HepG2 (cell line): ENCODE measurements around the gene SPTSSA. TPM values are rescaled to one million over a fixed set of nuclear protein-coding genes. Genes with fewer than 3 reads are reported as not detected.
A peak's percentile ranks its signal among the peaks of the same experiment; 100 is the strongest.

ENCODE experiments used
- ARID2 ChIP-seq: sonication (generic); formaldehyde crosslinking; IDR thresholded peaks from 2 replicates; pipeline ENCODE4 v1.8.1; 2022; ENCODE audit warnings: mild to moderate bottlenecking, missing genetic modification reagents, borderline replicate concordance
- CCDC6 ChIP-seq: sonication (generic); formaldehyde crosslinking; IDR thresholded peaks from 2 replicates; pipeline ENCODE4 v1.8.1; 2022; ENCODE audit warnings: mild to moderate bottlenecking, missing genetic modification reagents, moderate library complexity
- MIER3 ChIP-seq: IDR thresholded peaks from 2 replicates; pipeline ENCODE4 v1.6.1; 2016; ENCODE audit warnings: missing compliant biosample characterization, borderline replicate concordance
- NFYC ChIP-seq: IDR thresholded peaks from 2 replicates; pipeline ENCODE4 v1.6.1; 2016; ENCODE audit warnings: missing genetic modification reagents, missing compliant biosample characterization
- POLR2A ChIP-seq, 2 experiments: IDR thresholded peaks; 2 replicates each; pipeline ENCODE4 v1.6.1; 2011; ENCODE audit warnings: low read depth in 2 of 2, low read length in 2 of 2, mild to moderate bottlenecking in 1 of 2, moderate library complexity in 1 of 2; ENCODE audit not compliant: insufficient read depth in 1 of 2
- RFX5 ChIP-seq: IDR thresholded peaks from 2 replicates; pipeline ENCODE4 v1.6.1; 2011; ENCODE audit warnings: low read depth, low read length, improper control_type of control experiment
- SMC3 ChIP-seq: IDR thresholded peaks from 2 replicates; pipeline ENCODE4 v1.6.1; 2011; ENCODE audit warnings: low read length, improper control_type of control experiment
- SNAPC2 ChIP-seq: sonication (generic); formaldehyde crosslinking; IDR thresholded peaks from 2 replicates; pipeline ENCODE4 v1.8.1; 2022; ENCODE audit warnings: mild to moderate bottlenecking, missing genetic modification reagents
- TEAD3 ChIP-seq: optimal IDR thresholded peaks from 2 replicates; pipeline ENCODE3; 2016; ENCODE audit warnings: borderline replicate concordance
- THYN1 ChIP-seq: sonication (generic); formaldehyde crosslinking; IDR thresholded peaks from 2 replicates; pipeline ENCODE4 v1.8.1; 2023; ENCODE audit warnings: low read depth, mild to moderate bottlenecking, moderate library complexity, missing genetic modification reagents, borderline replicate concordance
- ZBTB42 ChIP-seq: sonication (generic); formaldehyde crosslinking; IDR thresholded peaks from 2 replicates; pipeline ENCODE4 v1.5.0; 2020; ENCODE audit warnings: mild to moderate bottlenecking, missing genetic modification reagents
- ZFP62 ChIP-seq: sonication (generic); formaldehyde crosslinking; IDR thresholded peaks from 2 replicates; pipeline ENCODE4 v1.4.0; 2020; ENCODE audit warnings: missing genetic modification reagents
- ZNF124 ChIP-seq: sonication (generic); formaldehyde crosslinking; IDR thresholded peaks from 2 replicates; pipeline ENCODE4 v1.4.0; 2020; ENCODE audit warnings: missing genetic modification reagents
- ZNF136 ChIP-seq: sonication (generic); formaldehyde crosslinking; IDR thresholded peaks from 2 replicates; pipeline ENCODE4 v1.8.1; 2022; ENCODE audit warnings: low read depth, mild to moderate bottlenecking, moderate library complexity, missing genetic modification reagents
- ZNF644 ChIP-seq: IDR thresholded peaks from 2 replicates; pipeline ENCODE4 v1.6.1; 2016; ENCODE audit warnings: low read depth
- ZNF777 ChIP-seq: sonication (generic); formaldehyde crosslinking; IDR thresholded peaks from 2 replicates; pipeline ENCODE4 v1.4.0; 2020; ENCODE audit warnings: missing genetic modification reagents
- ZXDC ChIP-seq: sonication (generic); formaldehyde crosslinking; IDR thresholded peaks from 2 replicates; pipeline ENCODE4 v1.5.0; 2020; ENCODE audit warnings: mild to moderate bottlenecking, missing genetic modification reagents
- polyA plus RNA-seq, 8 experiments: library from polyadenylated mRNA; depleted of rRNA in 3 of 8; stranded (reverse) in 7 of 8; unstranded in 1 of 8; fragments of >200 nt; fragmentation: Illumina TruSeq in 4 of 8; extraction: Trizol in 4 of 8; gene quantifications; 2 replicates each; pipeline versions ENCODE4 v1.2.1 to v1.2.3, GENCODE V29; 2011 to 2016; ENCODE audit warnings: low read depth in 4 of 8, missing spikeins in 1 of 8, mixed read lengths in 1 of 8; ENCODE audit not compliant: insufficient read depth in 1 of 8
- total RNA-seq, 5 experiments: library from RNA; depleted of rRNA; stranded (reverse); fragments of >200 nt; fragmentation: Illumina TruSeq; extraction: Trizol; gene quantifications; 2 replicates each; pipeline ENCODE4 v1.2.3, GENCODE V29; 2016; ENCODE audit warnings: low read depth in 1 of 5
- TF ChIP-seq, protein P1 (sequence below): sonication (generic); formaldehyde crosslinking; IDR thresholded peaks from 2 replicates; pipeline ENCODE4 v1.8.0; 2022; ENCODE audit warnings: mild to moderate bottlenecking, missing genetic modification reagents
- TF ChIP-seq, protein P2 (sequence below): IDR thresholded peaks from 2 replicates; pipeline ENCODE4 v1.6.1; 2016; ENCODE audit warnings: missing genetic modification reagents, missing compliant biosample characterization
- TF ChIP-seq, protein P3 (sequence below), 2 experiments: fragments of 450-650 bp in 1 of 2; sonication (generic) in 1 of 2; formaldehyde crosslinking; IDR thresholded peaks; 2 replicates each; pipeline versions ENCODE4 v1.5.0 to v1.8.0; 2020 to 2022; ENCODE audit warnings: mild to moderate bottlenecking in 1 of 2, missing genetic modification reagents in 1 of 2
- TF ChIP-seq, protein P4 (sequence below): sonication (generic); formaldehyde crosslinking; conservative IDR thresholded peaks from 2 replicates; pipeline ENCODE4 v1.8.0; 2022; ENCODE audit warnings: mild to moderate bottlenecking, moderate library complexity, missing genetic modification reagents
- TF ChIP-seq, protein P5 (sequence below): sonication (generic); formaldehyde crosslinking; IDR thresholded peaks from 2 replicates; pipeline ENCODE4 v1.4.0; 2020; ENCODE audit warnings: missing genetic modification reagents, mild to moderate bottlenecking, borderline replicate concordance

SPTSSA gene
- total and polyA plus RNA-seq, 2 of the 13 experiments (the other 11 are each of a cell fraction or from before 2014, with no cell fraction given) = 19.1 to 86.1 TPM

- TF ChIP-seq, protein P1, sequence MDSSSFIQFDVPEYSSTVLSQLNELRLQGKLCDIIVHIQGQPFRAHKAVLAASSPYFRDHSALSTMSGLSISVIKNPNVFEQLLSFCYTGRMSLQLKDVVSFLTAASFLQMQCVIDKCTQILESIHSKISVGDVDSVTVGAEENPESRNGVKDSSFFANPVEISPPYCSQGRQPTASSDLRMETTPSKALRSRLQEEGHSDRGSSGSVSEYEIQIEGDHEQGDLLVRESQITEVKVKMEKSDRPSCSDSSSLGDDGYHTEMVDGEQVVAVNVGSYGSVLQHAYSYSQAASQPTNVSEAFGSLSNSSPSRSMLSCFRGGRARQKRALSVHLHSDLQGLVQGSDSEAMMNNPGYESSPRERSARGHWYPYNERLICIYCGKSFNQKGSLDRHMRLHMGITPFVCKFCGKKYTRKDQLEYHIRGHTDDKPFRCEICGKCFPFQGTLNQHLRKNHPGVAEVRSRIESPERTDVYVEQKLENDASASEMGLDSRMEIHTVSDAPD (CRISPR knock-in tag) = peak; percentile 50; the same call in 1 of the 2 replicates
- TF ChIP-seq ZBTB42 (CRISPR knock-in tag) = no peak
- no peak for TF ChIP-seq ZNF124 (CRISPR knock-in tag)
- TF ChIP-seq, protein P2, sequence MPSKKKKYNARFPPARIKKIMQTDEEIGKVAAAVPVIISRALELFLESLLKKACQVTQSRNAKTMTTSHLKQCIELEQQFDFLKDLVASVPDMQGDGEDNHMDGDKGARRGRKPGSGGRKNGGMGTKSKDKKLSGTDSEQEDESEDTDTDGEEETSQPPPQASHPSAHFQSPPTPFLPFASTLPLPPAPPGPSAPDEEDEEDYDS (CRISPR knock-in tag) = 0 out of 2 replicates have a peak, but pooled peaks have one; percentile 1
- TF ChIP-seq, protein P3, sequence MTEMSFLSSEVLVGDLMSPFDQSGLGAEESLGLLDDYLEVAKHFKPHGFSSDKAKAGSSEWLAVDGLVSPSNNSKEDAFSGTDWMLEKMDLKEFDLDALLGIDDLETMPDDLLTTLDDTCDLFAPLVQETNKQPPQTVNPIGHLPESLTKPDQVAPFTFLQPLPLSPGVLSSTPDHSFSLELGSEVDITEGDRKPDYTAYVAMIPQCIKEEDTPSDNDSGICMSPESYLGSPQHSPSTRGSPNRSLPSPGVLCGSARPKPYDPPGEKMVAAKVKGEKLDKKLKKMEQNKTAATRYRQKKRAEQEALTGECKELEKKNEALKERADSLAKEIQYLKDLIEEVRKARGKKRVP (CRISPR knock-in tag; IDR thresholded peaks at IDR 0.05) = peak in 1 of 2 experiments; percentile 18; a peak in 1 of 4 replicates
- no peak for TF ChIP-seq POLR2A (IDR thresholded peaks at IDR 0.05; ENCODE audit: insufficient read depth in 1 of 2, low read depth in 2 of 2, low read length in 2 of 2)
- TF ChIP-seq, protein P4, sequence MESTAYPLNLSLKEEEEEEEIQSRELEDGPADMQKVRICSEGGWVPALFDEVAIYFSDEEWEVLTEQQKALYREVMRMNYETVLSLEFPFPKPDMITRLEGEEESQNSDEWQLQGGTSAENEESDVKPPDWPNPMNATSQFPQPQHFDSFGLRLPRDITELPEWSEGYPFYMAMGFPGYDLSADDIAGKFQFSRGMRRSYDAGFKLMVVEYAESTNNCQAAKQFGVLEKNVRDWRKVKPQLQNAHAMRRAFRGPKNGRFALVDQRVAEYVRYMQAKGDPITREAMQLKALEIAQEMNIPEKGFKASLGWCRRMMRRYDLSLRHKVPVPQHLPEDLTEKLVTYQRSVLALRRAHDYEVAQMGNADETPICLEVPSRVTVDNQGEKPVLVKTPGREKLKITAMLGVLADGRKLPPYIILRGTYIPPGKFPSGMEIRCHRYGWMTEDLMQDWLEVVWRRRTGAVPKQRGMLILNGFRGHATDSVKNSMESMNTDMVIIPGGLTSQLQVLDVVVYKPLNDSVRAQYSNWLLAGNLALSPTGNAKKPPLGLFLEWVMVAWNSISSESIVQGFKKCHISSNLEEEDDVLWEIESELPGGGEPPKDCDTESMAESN (CRISPR knock-in tag) = no peak
- TF ChIP-seq ZFP62 (CRISPR knock-in tag) = no peak
- peak; percentile 12 for TF ChIP-seq TEAD3
- no peak for TF ChIP-seq SMC3
- TF ChIP-seq SNAPC2 = 0 out of 2 replicates have a peak, but pooled peaks have one; percentile 14
- TF ChIP-seq ARID2 = peak; percentile 72; the same call in 1 of the 2 replicates
- no peak for TF ChIP-seq ZNF136 (CRISPR knock-in tag)
- peak; percentile 49; the same call in 1 of the 2 replicates for TF ChIP-seq CCDC6 (CRISPR knock-in tag)
- no peak for TF ChIP-seq ZNF644
- no peak for TF ChIP-seq RFX5
- TF ChIP-seq THYN1 (CRISPR knock-in tag) = peak; percentile 82; the same call in 1 of the 2 replicates
- no peak for TF ChIP-seq ZNF777
- TF ChIP-seq, protein P5, sequence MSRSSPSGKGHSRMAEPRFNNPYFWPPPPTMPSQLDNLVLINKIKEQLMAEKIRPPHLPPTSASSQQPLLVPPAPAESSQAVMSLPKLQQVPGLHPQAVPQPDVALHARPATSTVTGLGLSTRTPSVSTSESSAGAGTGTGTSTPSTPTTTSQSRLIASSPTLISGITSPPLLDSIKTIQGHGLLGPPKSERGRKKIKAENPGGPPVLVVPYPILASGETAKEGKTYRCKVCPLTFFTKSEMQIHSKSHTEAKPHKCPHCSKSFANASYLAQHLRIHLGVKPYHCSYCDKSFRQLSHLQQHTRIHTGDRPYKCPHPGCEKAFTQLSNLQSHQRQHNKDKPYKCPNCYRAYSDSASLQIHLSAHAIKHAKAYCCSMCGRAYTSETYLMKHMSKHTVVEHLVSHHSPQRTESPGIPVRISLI = no peak
- peak; percentile 41; the same call in 1 of the 2 replicates for TF ChIP-seq MIER3 (CRISPR knock-in tag)
- TF ChIP-seq ZXDC = no peak
- no peak for TF ChIP-seq NFYC (CRISPR knock-in tag)
These were observed 12.1 kb downstream of the SPTSSA start (continued) for GRCh38 chr14:34449819-34450541.
